Ishikawa (cell line): ENCODE data around the gene CSE1L.

ENCODE experiments used
- CEBPB ChIP-seq: IDR thresholded peaks from 2 replicates; pipeline ENCODE4 v1.6.1; 2012
- CREB1 ChIP-seq: IDR thresholded peaks from 2 replicates; pipeline ENCODE4 v1.6.1; 2012; ENCODE audit warnings: low read depth
- EGR1 ChIP-seq: IDR thresholded peaks from 2 replicates; pipeline ENCODE4 v1.6.1; 2012
- EP300 ChIP-seq: IDR thresholded peaks from 2 replicates; pipeline ENCODE4 v1.6.1; 2012; ENCODE audit warnings: borderline replicate concordance
- FOXM1 ChIP-seq: IDR thresholded peaks from 2 replicates; pipeline ENCODE4 v1.6.1; 2012; ENCODE audit warnings: low read depth, borderline replicate concordance
- MAX ChIP-seq: IDR thresholded peaks from 2 replicates; pipeline ENCODE4 v1.6.1; 2012
- NFIC ChIP-seq: IDR thresholded peaks from 2 replicates; pipeline ENCODE4 v1.6.1; 2012
- RAD21 ChIP-seq: IDR thresholded peaks from 2 replicates; pipeline ENCODE4 v1.6.1; 2012; ENCODE audit warnings: low read depth
- REST ChIP-seq: IDR thresholded peaks from 2 replicates; pipeline ENCODE4 v1.6.1; 2012; ENCODE audit warnings: low read depth, mild to moderate bottlenecking
- TAF1 ChIP-seq: IDR thresholded peaks from 2 replicates; pipeline ENCODE4 v1.6.1; 2012; ENCODE audit warnings: low read depth, mild to moderate bottlenecking
- TCF12 ChIP-seq: IDR thresholded peaks from 2 replicates; pipeline ENCODE4 v1.6.1; 2012; ENCODE audit warnings: low read depth
- TEAD4 ChIP-seq: IDR thresholded peaks from 2 replicates; pipeline ENCODE4 v1.6.1; 2012
- USF1 ChIP-seq: IDR thresholded peaks from 2 replicates; pipeline ENCODE4 v1.6.1; 2012
- YY1 ChIP-seq: IDR thresholded peaks from 2 replicates; pipeline ENCODE4 v1.6.1; 2012; ENCODE audit warnings: low read depth
- ZBTB7A ChIP-seq: IDR thresholded peaks from 2 replicates; pipeline ENCODE4 v1.6.1; 2012; ENCODE audit warnings: low read depth

The CSE1L gene

GRCh38 chr20:49043000-49043399, 3.1 kb upstream of the CSE1L start:
- TF ChIP-seq NFIC: no peak
- TF ChIP-seq RAD21: no peak
- TF ChIP-seq EGR1: no peak
- no peak for TF ChIP-seq TAF1
- no peak for TF ChIP-seq EP300
- no peak for TF ChIP-seq REST
- TF ChIP-seq MAX: no peak
- TF ChIP-seq TCF12: no peak
- TF ChIP-seq CEBPB: no peak
- TF ChIP-seq CREB1: no peak
- TF ChIP-seq ZBTB7A: no peak
- TF ChIP-seq TEAD4: no peak
- TF ChIP-seq USF1: no peak
- no peak for TF ChIP-seq YY1

GRCh38 chr20:49045440-49046086, 549 bp upstream of the CSE1L start:
- TF ChIP-seq CEBPB (no peak), MAX (no peak), ZBTB7A (no peak), RAD21 (no peak), FOXM1 (no peak)

- TF ChIP-seq MAX: no peak
- no peak for TF ChIP-seq ZBTB7A
- TF ChIP-seq YY1: no peak
- TF ChIP-seq EP300: no peak
- no peak for TF ChIP-seq RAD21
- no peak for TF ChIP-seq TCF12
- TF ChIP-seq EGR1: no peak
- TF ChIP-seq CREB1: no peak
- TF ChIP-seq NFIC: no peak
- no peak for TF ChIP-seq TAF1
- no peak for TF ChIP-seq FOXM1
- no peak for TF ChIP-seq USF1
- TF ChIP-seq CEBPB: no peak
- no peak for TF ChIP-seq TEAD4
- TF ChIP-seq REST: no peak
These were observed 6.2 kb downstream of the CSE1L start for GRCh38 chr20:49052334-49052733.

GRCh38 chr20:49054056-49054643, 8.0 kb downstream of the CSE1L start:
- no peak for TF ChIP-seq FOXM1
- TF ChIP-seq EGR1: no peak
- no peak for TF ChIP-seq TAF1
- no peak for TF ChIP-seq CEBPB
- TF ChIP-seq TCF12: no peak
- TF ChIP-seq EP300: no peak
- TF ChIP-seq REST: no peak
- TF ChIP-seq CREB1: no peak
- no peak for TF ChIP-seq NFIC
- TF ChIP-seq MAX: no peak
- TF ChIP-seq USF1: no peak
- TF ChIP-seq TEAD4: no peak
- TF ChIP-seq YY1: no peak
